HG03064 (cell line): ENCODE results near the gene NR0B1.

Experiments
- ATAC-seq: cut with Tn5 transposase; IDR thresholded peaks from one replicate; pipeline ENCODE4 v1.9.1; 2021; ENCODE audit warnings: low read depth; ENCODE audit not compliant: unreplicated experiment

The NR0B1 gene

DNA sequence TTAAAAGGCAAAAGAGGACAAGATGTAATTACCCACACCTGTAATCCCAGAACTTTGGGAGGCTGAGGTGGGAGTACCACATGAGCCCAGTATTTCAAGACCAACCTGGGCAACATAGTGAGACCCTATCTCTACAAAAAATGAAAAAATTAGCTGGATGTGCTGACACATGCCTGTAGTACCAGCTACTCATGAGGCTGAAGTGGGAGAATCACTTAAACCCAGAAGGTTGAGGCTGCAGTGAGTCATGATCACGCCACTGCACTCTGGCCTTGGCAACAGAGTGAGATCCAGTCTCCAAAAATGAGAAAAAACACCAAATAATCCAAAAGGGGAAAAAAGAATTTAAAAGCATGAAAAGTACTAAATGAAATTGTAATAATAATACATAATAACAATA, 30.8 kb downstream of the NR0B1 start:
- ATAC-seq = no peak

GRCh38 chrX:30275498-30275897, 33.7 kb downstream of the NR0B1 start:
- ATAC-seq = no peak

- no peak for ATAC-seq
Observed at GRCh38 chrX:30270639-30271038, 38.6 kb downstream of the NR0B1 start.

- no peak for ATAC-seq
Observed at GRCh38 chrX:30262763-30263162, 46.4 kb downstream of the NR0B1 start.

- ATAC-seq = no peak
Observed at GRCh38 chrX:30261012-30261411, 48.2 kb downstream of the NR0B1 start.

GRCh38 chrX:30259927-30260326, 49.3 kb downstream of the NR0B1 start:
- no peak for ATAC-seq
